OCI-LY1 (cell line): ENCODE data around the gene B3GALT5.

Source experiments
- EZH2 ChIP-seq: fragments of 200-600 bp; sonication (generic), shearing (Covaris generic); IDR thresholded peaks from 2 replicates; pipeline ENCODE4 v1.8.0; 2017; ENCODE audit warnings: borderline replicate concordance, mixed run types, mild to moderate bottlenecking, antibody characterized with exemption, low read length, moderate library complexity, mixed read lengths
- TF ChIP-seq, protein P1 (sequence below): fragments of 200-600 bp; sonication (generic), shearing (Covaris generic); IDR thresholded peaks from 2 replicates; pipeline ENCODE4 v1.5.1; 2017; ENCODE audit warnings: mild to moderate bottlenecking, antibody characterized with exemption, low read length, moderate library complexity, mixed read lengths

DNA sequence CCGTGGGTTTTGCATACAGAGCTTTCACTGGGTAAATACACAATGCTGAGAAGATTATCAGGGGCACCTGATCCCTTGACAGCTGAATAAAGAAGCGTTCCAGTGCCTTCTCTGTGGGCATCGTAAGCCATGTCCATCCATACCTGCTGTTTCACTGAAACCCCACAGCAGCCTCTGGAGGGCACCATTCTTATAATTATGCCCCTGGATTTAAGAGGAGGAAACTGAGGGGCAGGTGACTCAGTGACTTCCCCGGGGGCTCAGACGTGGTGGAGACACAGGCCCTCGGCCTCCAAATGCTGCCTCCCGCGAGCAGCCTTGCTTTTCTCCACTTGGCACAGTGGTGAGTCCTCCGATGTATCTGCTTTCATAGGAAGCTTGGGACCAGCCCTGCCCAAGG, 56.7 kb downstream of the B3GALT5 start:
- TF ChIP-seq, protein P1, sequence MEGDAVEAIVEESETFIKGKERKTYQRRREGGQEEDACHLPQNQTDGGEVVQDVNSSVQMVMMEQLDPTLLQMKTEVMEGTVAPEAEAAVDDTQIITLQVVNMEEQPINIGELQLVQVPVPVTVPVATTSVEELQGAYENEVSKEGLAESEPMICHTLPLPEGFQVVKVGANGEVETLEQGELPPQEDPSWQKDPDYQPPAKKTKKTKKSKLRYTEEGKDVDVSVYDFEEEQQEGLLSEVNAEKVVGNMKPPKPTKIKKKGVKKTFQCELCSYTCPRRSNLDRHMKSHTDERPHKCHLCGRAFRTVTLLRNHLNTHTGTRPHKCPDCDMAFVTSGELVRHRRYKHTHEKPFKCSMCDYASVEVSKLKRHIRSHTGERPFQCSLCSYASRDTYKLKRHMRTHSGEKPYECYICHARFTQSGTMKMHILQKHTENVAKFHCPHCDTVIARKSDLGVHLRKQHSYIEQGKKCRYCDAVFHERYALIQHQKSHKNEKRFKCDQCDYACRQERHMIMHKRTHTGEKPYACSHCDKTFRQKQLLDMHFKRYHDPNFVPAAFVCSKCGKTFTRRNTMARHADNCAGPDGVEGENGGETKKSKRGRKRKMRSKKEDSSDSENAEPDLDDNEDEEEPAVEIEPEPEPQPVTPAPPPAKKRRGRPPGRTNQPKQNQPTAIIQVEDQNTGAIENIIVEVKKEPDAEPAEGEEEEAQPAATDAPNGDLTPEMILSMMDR = no peak; the same call in 1 of the 2 replicates
- no peak for TF ChIP-seq EZH2
